SJSA1 (cell line): ENCODE measurements around the gene ITSN1. TPM values are rescaled to one million over a fixed set of nuclear protein-coding genes. Genes with fewer than 3 reads are reported as not detected.

ENCODE experiments used
- DNase-seq, 2 experiments: peaks; one replicate each; pipeline ENCODE4 v3.0.0-alpha.2; 2015 to 2020; ENCODE audit warnings: low spot score in 2 of 2, low read depth in 1 of 2
- H3K27ac ChIP-seq: fragments of 250-450 bp; sonication (Bioruptor Pico); 2 replicates; pipeline ENCODE4 v1.5.1; 2020; ENCODE audit warnings: mild to moderate bottlenecking, moderate library complexity
- H3K27me3 ChIP-seq: fragments of 250-450 bp; sonication (Bioruptor Pico); replicated peaks from 2 replicates; pipeline ENCODE4 v1.5.1; 2020; ENCODE audit warnings: mild to moderate bottlenecking, moderate library complexity
- H3K36me3 ChIP-seq: fragments of 250-450 bp; sonication (Bioruptor Pico); 2 replicates; pipeline ENCODE4 v1.5.1; 2020; ENCODE audit warnings: mild to moderate bottlenecking
- H3K4me1 ChIP-seq: fragments of 250-450 bp; sonication (Bioruptor Pico); replicated peaks from 2 replicates; pipeline ENCODE4 v1.6.1; 2021; ENCODE audit warnings: mild to moderate bottlenecking
- H3K4me3 ChIP-seq: fragments of 250-450 bp; sonication (Bioruptor Pico); 2 replicates; pipeline ENCODE4 v1.5.1; 2020; ENCODE audit warnings: mild to moderate bottlenecking
- H3K9me3 ChIP-seq: fragments of 250-450 bp; sonication (Bioruptor Pico); replicated peaks from 2 replicates; pipeline ENCODE4 v1.5.1; 2020; ENCODE audit warnings: mild to moderate bottlenecking
- total RNA-seq: library from RNA; depleted of rRNA; stranded (reverse); fragments of >200 nt; shearing (Covaris generic); gene quantifications from 2 replicates; pipeline ENCODE4 v1.2.3, GENCODE V29; 2014

ITSN1 gene
- total RNA-seq, 1 experiment from 2014 or later = 53.2 TPM

DNA sequence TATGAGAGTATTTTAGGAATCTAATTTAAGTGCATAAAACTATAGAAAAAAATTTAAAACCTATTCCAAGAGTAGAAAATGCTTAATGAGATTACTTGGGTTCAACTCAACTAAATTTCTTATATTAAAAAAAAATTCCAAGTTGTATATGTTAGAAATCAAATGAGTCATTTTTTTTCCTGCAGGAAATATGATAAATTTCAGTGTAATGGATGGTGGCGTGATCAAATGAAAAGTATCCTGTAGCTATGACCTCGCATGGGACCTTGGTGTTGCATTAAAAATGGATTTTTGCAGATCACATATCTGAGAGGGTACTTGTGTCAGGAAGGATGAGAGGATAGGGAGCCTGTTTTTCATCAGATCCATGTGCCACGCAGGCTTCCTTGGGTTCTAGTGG is 255.4 kb downstream of the ITSN1 start:
- Histone ChIP-seq H3K27ac (no peak overlapping the region; the same call in 1 of the 2 replicates), H3K36me3 (peaks cover 16% of the 10 kb centered on the region)
- no peak for DNase-seq

GRCh38 chr21:33898586-33898985 is 256.3 kb downstream of the ITSN1 start:
- Histone ChIP-seq H3K27ac (peak overlapping the region; percentile 80), H3K4me3 (no peak overlapping the region), H3K9me3 (no peaks in the 10 kb centered on the region), H3K36me3 (peaks cover 25% of the 10 kb centered on the region), H3K27me3 (no peaks in the 10 kb centered on the region), H3K4me1 (peaks cover 39% of the 10 kb centered on the region)
- peak; percentile 60 to 62 for DNase-seq

More for the DNA sequence above, 255.4 kb downstream of the ITSN1 start:
- Histone ChIP-seq H3K4me1 (peaks cover 39% of the 10 kb centered on the region), H3K27me3 (no peaks in the 10 kb centered on the region), H3K4me3 (no peak overlapping the region), H3K9me3 (no peaks in the 10 kb centered on the region)

DNA sequence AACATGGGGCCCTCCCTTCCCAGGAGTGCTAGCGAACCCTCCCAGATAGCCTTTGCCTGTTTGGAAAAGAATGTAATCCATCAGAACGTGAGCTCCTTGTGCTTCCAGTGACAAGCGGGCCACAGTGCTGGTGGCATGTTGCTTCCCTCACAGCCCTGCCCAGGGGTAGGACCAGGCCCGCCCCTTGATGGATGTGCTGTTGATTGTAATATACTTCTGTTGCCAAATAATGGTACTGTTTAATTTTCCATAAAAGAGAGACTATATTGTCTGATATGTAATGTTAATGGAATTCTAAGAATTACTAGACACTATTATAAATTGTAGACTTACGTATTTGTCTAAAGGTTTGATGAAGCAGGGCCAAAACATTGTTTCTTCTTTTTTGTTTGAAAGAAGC is 256.9 kb downstream of the ITSN1 start:
- peak; percentile 69 to 77 for DNase-seq
- Histone ChIP-seq H3K36me3 (peaks cover 30% of the 10 kb centered on the region), H3K4me1 (peaks cover 33% of the 10 kb centered on the region), H3K27me3 (no peaks in the 10 kb centered on the region), H3K27ac (peak overlapping the region; percentile 80), H3K9me3 (no peaks in the 10 kb centered on the region), H3K4me3 (no peak overlapping the region)

DNA sequence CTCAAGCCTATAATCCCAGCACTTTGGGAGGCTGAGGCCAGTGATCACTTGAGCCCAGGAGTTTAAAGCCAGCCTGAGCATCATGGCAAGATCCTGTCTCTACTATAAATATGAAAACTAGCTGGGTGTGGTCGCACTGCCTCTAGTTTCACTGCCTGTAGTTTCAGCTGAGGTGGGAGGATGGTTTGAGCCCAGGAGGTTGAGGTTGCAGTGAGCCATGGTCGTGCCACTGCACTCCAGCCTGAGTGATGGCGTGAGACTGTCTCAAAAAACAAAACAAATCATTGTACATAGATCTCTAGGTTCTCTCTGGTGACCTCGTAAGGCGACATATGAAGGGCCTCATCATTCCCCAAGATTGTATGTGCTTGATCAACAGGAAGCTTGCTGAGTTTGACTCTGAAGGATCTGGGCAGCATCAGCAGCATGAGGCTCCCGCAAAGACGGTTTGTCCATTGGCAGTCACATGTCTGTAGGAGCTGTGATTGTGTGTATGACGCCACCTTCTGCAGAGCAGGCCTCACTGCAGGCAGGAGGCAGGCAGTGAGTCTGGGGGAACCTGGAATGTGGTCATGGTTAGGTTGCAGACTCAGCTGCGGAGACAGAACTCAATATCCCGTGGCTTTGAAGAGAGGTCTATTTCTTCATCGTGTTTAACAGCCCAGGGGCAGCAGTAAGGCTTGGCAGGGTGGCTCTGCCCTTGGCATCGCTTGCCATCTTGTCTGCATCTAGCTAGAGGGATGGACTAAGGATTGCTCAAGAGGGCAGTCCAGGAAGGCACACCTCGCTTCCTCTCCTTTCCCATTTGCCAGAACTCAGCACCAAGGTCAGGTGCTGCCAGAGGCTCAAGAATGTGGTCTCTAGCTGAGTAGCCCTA is 259.3 kb downstream of the ITSN1 start:
- no peaks in the 10 kb centered on the region for H3K27me3 ChIP-seq
- H3K4me3 ChIP-seq = no peak overlapping the region
- no peaks in the 10 kb centered on the region for H3K9me3 ChIP-seq
- DNase-seq = peak; percentile 36 to 65
- H3K36me3 ChIP-seq = peaks cover 50% of the 10 kb centered on the region
- peaks cover 24% of the 10 kb centered on the region for H3K4me1 ChIP-seq
- no peak overlapping the region for H3K27ac ChIP-seq

DNA sequence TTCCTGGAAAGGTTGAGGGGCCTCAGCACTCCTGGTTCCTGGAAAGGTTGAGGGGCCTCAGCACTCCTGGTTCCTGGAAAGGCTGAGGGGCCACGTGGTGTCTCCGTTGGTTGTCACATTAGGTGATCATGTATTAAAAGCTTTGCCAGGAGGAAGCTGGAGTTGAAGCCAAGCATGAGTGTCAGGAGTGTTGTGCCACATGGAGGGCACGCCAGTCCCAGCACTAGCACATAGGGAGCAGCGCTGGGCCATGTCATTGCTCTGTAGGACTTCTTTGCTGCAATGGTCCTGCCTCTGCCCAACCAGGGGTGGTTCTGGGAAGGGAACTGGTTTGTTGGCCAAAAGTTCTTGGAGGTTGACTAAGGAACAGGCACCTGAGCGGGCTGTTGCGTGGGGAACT is 260.0 kb downstream of the ITSN1 start:
- no peak overlapping the region for H3K4me3 ChIP-seq
- DNase-seq = no peak
- no peaks in the 10 kb centered on the region for H3K27me3 ChIP-seq
- no peak overlapping the region for H3K27ac ChIP-seq
- H3K36me3 ChIP-seq = peaks cover 57% of the 10 kb centered on the region
- H3K4me1 ChIP-seq = peaks cover 24% of the 10 kb centered on the region
- no peaks in the 10 kb centered on the region for H3K9me3 ChIP-seq

GRCh38 chr21:33904041-33904440 is 261.7 kb downstream of the ITSN1 start:
- no peaks in the 10 kb centered on the region for H3K27me3 ChIP-seq
- DNase-seq = no peak
- H3K4me1 ChIP-seq = peaks cover 12% of the 10 kb centered on the region
- H3K36me3 ChIP-seq = peaks cover 72% of the 10 kb centered on the region
- no peak overlapping the region for H3K4me3 ChIP-seq
- H3K27ac ChIP-seq = no peak overlapping the region
- H3K9me3 ChIP-seq = no peaks in the 10 kb centered on the region

GRCh38 chr21:33908760-33909159 is 266.5 kb downstream of the ITSN1 start:
- Histone ChIP-seq H3K9me3 (no peaks in the 10 kb centered on the region), H3K4me3 (no peak overlapping the region), H3K4me1 (no peaks in the 10 kb centered on the region), H3K36me3 (peaks cover 80% of the 10 kb centered on the region), H3K27ac (no peak overlapping the region), H3K27me3 (no peaks in the 10 kb centered on the region)
- no peak for DNase-seq

DNA sequence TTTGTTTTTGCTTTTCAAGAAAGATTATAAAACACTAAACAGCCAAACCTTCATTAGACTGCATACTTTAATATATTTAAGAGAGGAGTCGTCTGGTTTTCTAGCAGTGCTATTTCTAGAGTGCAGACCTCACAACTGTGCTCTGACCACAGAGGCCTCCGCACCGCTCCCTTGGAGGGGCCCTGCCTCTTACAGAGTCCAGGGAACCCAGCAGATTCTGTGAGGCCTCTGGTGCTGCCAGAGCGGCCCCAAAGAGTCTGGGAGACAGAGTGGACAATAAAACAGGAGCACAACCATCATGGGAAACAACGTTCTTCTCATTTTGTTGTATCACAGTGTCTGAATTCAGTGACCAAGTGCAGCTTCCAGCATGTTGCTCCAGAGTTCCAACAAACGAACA is 267.5 kb downstream of the ITSN1 start:
- Histone ChIP-seq H3K36me3 (peaks cover 78% of the 10 kb centered on the region), H3K4me3 (no peak overlapping the region), H3K27me3 (no peaks in the 10 kb centered on the region), H3K4me1 (peaks cover 5% of the 10 kb centered on the region; the same call in 1 of the 2 replicates), H3K27ac (no peak overlapping the region), H3K9me3 (no peaks in the 10 kb centered on the region)
- no peak for DNase-seq

GRCh38 chr21:33914188-33914587 is 271.9 kb downstream of the ITSN1 start:
- H3K4me3 ChIP-seq = no peak overlapping the region
- peaks cover 9% of the 10 kb centered on the region; the same call in 1 of the 2 replicates for H3K4me1 ChIP-seq
- no peak overlapping the region for H3K27ac ChIP-seq
- H3K27me3 ChIP-seq = no peaks in the 10 kb centered on the region
- no peaks in the 10 kb centered on the region for H3K9me3 ChIP-seq
- no peak for DNase-seq
- H3K36me3 ChIP-seq = peaks cover 40% of the 10 kb centered on the region

- H3K27ac ChIP-seq = 0 out of 2 replicates have a peak within 1 kb of the TSS, but pooled peaks have one; percentile 31
- peaks cover 32% of the 10 kb centered on the region for H3K36me3 ChIP-seq
- no peaks in the 10 kb centered on the region for H3K9me3 ChIP-seq
- peak within 1 kb of the TSS; percentile 72 for H3K4me3 ChIP-seq
- peak; percentile 93 to 98 for DNase-seq
- H3K27me3 ChIP-seq = no peaks in the 10 kb centered on the region
- peaks cover 9% of the 10 kb centered on the region; the same call in 1 of the 2 replicates for H3K4me1 ChIP-seq
These were observed 273.3 kb downstream of the ITSN1 start, which contains the start of gene ATP5PO for GRCh38 chr21:33915368-33916199. Gene ATP5PO (minus strand): TSS chr21:33915804. CDS start chr21:33915763, 41 bp downstream.

DNA sequence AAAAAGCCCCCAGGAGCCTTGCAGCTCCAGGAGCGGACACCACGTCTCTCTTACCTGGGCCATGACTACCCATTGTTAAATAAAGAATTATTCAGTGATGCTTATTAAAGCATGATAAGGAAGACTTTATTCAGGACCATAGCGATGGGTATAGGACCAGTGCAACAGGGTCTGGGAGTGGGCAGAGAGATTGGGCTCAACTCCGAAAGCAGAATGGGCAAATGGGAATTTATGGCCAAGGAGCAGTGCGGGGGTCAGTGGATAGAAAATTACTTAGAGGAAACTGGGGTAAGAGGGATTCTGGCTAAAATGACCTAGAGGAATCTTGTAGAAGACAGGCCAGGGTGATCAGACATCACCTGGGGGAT is 273.9 kb downstream of the ITSN1 start:
- peaks cover 9% of the 10 kb centered on the region; the same call in 1 of the 2 replicates for H3K4me1 ChIP-seq
- DNase-seq = no peak
- peaks cover 26% of the 10 kb centered on the region for H3K36me3 ChIP-seq
- peak overlapping the region; percentile 72 for H3K4me3 ChIP-seq
- no peaks in the 10 kb centered on the region for H3K27me3 ChIP-seq
- 0 out of 2 replicates have a peak overlapping the region, but pooled peaks have one; percentile 31 for H3K27ac ChIP-seq
- H3K9me3 ChIP-seq = no peaks in the 10 kb centered on the region

DNA sequence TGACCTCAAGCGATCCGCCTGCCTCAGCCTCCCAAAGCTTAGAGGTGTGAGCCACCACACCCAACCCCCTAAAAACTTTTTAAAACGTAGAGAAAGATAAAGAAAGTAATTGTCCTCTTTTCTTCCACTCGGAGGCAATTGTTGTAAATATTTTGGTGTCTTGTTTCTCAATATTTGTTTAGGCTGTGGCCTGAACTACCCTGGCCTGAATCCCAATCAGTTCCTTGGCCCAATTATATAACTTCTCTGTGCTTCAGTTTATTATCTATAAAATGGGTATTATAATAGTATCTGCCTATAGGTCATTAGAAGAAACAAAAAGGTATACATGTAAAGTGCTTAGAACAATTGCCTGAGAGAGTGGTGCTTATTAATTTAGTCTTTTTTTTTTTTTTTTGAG is 275.1 kb downstream of the ITSN1 start:
- no peaks in the 10 kb centered on the region for H3K9me3 ChIP-seq
- H3K4me3 ChIP-seq = no peak overlapping the region
- no peak for DNase-seq
- no peaks in the 10 kb centered on the region for H3K27me3 ChIP-seq
- H3K4me1 ChIP-seq = peaks cover 9% of the 10 kb centered on the region; the same call in 1 of the 2 replicates
- H3K27ac ChIP-seq = no peak overlapping the region
- H3K36me3 ChIP-seq = peaks cover 16% of the 10 kb centered on the region

GRCh38 chr21:33924079-33924765 is 281.9 kb downstream of the ITSN1 start:
- no peak overlapping the region for H3K4me3 ChIP-seq
- peak; percentile 73 to 82 for DNase-seq
- no peak overlapping the region for H3K27ac ChIP-seq
- peaks cover 3% of the 10 kb centered on the region for H3K4me1 ChIP-seq
- no peaks in the 10 kb centered on the region for H3K9me3 ChIP-seq
- no peaks in the 10 kb centered on the region for H3K36me3 ChIP-seq
- no peaks in the 10 kb centered on the region for H3K27me3 ChIP-seq
